ENCODE data around the gene DOC2A.
"Not testable (repeated sequence)": the region's sequence is repeated elsewhere in the genome, so short reads cannot be mapped to it uniquely, and the experiment has no call there.

The DOC2A gene

DNA sequence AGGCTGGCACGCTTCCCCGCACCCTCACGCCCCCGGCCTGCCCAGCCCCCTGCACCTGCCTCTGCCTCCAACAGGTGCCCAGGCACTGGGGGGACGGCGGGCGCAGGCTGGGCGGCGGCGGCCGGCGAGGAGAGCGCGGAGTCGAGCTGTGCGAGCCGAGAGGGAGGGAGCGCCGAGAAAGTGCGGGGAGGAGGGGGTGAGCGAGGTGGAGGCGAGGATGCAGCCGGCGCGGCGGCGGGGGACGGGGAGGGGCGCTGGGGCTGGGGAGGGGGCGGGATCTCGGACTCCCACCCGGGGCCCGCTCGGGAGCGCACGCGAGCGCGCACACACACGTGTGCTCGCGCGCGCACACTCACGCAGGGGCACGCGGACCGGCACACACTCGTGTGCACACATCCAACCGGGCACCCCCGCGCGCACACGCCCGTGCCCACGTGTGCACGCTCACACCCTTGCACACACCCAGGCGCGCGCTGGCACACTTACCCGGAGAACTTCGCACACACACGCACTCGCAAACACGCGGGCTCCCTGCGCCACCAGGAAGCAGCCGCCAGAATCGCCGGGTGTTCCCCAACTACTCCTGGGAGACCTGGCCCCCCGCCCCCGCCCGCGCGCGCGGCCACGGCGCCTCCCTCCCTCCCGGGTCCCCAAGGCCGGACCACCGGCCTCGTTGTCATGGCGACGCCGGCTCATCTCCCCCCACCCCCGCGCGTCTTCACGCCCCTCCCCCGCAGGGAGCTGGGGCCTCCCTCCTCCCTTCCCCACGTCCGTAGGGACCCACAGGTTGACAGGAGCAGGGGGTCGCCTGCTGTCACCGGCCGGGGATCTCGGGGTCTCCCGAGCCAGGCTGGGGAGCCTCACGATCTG is at the start of gene DOC2A:
DOC2A (minus strand) TSS at position 184 of the 870 bp plus-strand sequence. CDS start 805 bp downstream, outside the sequence.
- DNase-seq = peak; percentile 35

DNA sequence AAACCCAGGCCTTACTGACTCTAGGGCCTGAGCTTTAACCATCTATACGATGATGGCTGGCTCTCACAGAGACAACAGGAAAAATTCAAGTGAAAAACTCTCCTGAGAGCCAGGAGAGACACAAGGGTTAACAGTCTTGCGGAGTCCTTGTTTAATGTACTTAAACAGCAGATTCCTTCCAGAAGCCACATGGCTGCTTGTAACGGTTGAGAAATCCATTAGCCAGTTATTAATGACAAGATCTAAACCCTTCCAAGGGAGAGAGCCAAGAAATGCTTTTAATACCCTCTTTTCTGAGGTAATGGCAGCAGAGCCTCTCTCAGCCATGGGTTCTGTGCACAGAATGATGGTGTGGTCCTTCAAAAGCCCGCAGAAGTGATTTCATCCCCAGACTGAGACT is 49.5 kb upstream of the DOC2A start:
- DNase-seq = no peak

- peak; percentile 55 for DNase-seq
Measured at GRCh38 chr16:30054959-30055553, 44.2 kb upstream of the DOC2A start.

DNA sequence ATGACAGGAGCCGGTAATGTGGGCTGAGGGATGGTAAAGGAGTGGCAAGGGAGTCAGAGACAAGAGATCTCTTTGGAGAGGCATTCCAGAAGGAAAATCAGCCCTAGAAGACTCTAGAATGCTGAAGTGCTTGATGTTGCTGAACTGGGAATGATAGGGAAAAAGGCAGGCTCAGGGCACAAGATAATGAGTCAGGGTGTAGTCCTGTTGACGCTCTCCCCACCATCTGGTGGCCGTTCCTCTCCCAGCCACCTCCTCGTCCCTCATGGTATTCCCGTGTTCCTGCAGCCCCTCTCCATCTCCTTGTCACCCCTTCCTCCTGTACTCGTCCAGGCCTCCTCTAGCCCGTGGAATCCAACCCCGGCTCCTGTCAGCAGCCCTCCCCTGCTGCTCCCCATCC is 43.6 kb upstream of the DOC2A start:
- DNase-seq = no peak

DNA sequence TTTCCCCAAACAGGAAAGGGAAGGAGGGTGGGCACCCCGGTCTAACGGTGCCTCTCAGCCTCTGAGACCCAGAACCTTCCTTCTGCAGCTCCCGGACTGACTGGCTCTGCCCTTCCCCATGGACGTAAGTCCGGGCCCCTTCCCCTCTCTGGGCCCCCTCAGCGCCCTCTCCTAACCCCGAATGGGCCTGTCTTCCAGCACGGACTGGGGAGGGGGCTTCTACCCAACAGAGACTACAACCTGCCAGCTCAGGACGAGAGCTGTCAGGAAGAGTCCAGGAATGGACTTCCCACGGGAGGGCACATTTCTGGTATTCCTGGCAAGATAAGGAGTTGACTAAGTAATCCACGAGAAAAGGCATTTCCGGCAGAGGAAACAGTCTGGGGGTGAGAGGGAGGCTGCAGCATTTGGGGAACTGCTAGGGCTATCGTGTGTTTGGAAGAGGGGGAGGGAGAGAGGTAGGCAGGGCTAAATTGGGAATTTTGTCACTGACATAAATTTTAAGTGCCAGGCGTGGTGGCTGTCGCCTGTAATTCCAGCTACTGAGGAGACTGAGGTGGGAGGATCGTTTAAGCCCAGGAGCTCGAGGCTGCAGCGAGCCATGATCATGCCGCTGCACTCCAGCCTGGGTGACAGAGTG is 42.7 kb upstream of the DOC2A start:
- DNase-seq = no peak

- DNase-seq = peak; percentile 87
Measured at GRCh38 chr16:30052671-30053372, 42.0 kb upstream of the DOC2A start.

GRCh38 chr16:30051518-30051917 is 40.7 kb upstream of the DOC2A start:
- DNase-seq = no peak

DNA sequence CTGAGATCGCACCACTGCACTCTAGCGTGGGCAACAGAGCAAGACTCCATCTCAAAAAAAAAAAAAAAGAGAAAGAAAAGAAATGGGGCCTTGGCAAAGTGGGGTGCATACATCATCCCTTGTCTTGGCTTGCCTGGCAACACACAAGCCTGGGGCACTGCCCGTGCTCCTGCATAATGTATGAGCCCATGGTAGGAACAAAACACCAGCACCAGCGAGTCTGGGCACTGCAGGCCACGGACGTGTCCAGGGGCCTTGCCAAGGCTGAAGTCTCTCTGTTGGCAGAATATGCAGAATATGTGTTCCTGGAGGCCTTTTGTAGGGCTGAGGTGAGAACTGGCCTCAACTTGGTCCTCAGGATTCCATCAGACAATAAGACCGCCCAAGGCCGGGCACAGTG is 39.0 kb upstream of the DOC2A start:
- DNase-seq = no peak

DNA sequence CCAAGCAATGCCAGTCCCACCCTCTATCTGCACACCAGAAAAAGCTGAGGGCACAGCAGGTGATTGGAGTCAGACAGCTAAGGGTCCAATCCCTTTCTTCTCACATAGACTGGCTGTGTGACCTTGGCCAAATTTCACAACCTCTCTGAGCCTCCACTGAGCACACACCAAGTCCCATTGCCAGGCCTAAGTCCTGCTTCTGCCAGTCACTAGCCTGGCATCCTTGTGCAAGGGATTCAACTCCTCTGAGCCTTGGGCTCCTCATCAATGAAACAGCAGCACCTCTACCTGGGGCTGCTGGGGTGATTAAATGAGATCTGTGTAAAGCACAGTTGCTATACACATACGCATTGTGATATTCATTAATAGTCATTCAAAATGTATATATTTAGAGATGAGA is 35.8 kb upstream of the DOC2A start:
- DNase-seq = no peak

DNA sequence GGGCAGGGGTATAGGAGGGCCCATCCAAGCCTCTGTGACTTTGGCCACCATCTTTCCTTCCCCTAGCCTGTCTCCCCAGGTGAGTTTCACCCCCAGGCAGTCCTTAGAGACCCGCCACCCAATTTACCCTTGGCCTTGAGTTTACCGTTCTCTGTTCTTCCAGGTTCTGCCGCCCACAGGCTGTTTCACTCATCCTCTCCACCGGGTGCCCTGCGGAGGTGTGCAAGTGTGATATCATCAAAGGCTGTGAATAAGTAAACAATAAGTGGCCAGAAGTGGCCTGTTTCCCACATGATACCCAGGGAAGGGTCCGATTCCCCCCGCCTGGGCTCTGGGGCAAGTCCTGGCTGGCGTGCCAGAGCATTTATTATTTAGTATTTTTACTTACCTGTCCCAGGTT is 35.4 kb upstream of the DOC2A start:
- DNase-seq = no peak

GRCh38 chr16:30041841-30042240 is 31.0 kb upstream of the DOC2A start:
- no peak for DNase-seq

DNA sequence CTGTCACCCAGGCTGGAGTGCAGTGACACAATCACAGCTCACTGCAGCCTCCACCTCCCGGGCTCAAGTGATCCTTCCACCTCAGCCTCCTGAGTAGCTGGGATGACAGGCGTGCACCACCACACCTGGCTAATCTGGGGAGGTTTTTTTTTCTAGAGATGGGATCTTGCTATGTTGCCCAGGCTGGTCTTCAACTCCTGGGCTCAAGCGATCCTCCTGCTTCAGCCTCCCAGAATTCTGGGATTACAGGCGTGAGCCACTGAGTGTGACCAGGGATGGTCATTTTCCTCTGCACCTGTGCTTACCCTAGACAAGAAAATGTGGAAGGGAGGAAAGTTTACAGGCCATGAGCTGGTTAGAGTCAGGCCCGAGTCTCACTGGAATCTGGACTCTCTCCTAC is 29.9 kb upstream of the DOC2A start:
- not testable (repeated sequence) for DNase-seq

GRCh38 chr16:30040221-30040620 is 29.4 kb upstream of the DOC2A start:
- DNase-seq = no peak

GRCh38 chr16:30033270-30033669 is 22.4 kb upstream of the DOC2A start:
- no peak for DNase-seq

DNA sequence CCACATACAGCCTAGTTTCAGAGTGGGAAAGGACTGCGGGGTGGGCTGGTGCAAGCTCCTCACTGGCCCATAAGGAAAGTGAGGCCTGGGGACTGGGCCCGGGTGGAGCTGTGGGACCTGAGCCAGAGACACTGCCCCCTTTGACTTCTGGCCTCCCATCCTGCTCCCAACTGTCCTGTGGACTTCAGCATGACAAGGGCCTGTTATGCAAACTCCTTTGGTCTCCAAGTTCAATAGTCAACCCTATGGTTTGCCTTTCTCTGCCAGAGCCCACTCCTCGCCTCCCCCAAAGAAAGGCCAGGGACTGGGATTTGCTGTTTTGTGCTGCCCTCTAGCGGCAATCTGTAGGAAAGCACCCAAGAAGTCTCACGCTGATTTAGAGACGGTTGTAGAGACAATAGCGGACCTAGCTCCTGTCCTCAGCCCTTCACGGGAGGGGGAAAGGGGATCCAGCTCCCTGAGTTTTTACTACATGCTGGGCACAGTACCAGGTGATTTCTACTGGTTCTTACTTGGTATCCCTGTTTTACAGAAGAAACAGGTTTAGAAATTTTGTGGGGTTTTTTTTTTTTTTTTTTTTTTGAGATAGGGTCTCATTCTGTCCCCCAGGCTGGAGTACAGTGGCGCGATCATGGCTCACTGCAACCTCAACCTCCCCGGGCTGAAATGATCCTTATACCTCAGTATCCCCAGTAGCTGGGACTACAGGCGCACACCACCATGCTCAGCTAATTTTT is 21.4 kb upstream of the DOC2A start:
- peak; percentile 58 for DNase-seq

DNA sequence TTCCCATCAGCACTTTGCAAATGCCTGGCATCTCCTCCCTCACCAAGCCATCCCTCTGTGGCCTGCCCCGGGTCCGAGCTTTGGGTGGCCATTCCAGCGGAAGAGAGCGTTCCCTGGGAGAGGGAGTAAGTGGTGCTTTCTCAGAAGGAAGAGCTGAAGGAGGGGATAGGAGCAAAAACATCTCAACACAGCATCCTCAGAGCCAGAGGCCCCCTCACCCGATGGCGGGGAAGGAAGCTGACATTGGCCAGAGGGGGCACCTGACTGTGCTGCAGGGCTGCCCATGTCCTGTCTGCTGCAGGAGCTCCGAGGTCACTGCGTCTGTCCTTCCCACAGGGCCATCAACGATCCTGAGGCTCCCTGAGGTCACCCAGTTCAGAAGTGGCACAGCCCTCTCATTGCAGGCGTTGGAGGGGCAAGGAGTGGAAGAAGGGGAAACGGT is 20.7 kb upstream of the DOC2A start:
- DNase-seq = no peak

GRCh38 chr16:30030841-30031413 is 20.1 kb upstream of the DOC2A start, which contains the start of gene TLCD3B:
TLCD3B (minus strand) TSS chr16:30031271; CDS start chr16:30030527, 744 bp downstream.
- no peak for DNase-seq

DNA sequence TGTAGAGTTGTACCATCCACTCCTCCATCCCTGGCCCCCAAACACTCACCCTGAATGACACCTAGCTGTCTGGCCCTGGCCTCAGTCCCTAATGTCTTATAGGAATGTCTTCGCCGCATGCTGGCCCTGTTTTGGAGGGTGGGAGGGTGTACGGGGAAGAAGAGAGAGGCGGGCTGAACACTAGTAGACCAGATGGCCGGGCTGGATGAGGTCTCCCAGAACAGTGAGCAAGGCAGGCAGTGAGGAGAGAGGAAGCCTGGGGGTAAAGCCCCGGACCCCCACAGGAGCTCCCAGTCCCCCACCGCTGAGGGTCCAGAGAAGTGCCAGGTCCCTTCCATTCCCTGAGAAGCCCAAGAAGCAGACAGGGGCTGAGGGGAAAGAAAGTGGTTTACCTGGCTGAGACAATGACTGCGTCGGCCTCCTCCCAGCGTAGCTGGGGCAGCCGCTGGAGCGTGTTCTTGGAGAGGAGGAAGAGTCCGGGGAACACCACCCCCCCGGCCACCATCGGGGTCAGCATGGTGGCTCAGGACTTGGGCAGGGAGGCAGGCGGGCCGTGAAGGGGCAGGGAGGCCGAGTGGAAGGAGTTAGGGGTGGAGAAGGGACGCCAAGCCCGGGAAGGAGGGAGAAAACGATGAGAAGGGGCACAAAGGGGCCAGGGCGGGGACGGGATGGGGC is 19.3 kb upstream of the DOC2A start:
- DNase-seq = no peak

- DNase-seq = no peak
Measured at GRCh38 chr16:30028438-30029076, 17.7 kb upstream of the DOC2A start.

- DNase-seq = no peak
Measured at GRCh38 chr16:30027588-30028437, 17.0 kb upstream of the DOC2A start.
